ENCODE results near the gene CCDC51. TPM values are rescaled to one million over a fixed set of nuclear protein-coding genes. Genes with fewer than 3 reads are reported as not detected.

Gene CCDC51
- total and polyA plus RNA-seq, 2 of the 13 experiments (the other 11 are each of a cell fraction or from before 2014, with no cell fraction given), result 18.1 to 29.4 TPM

DNA sequence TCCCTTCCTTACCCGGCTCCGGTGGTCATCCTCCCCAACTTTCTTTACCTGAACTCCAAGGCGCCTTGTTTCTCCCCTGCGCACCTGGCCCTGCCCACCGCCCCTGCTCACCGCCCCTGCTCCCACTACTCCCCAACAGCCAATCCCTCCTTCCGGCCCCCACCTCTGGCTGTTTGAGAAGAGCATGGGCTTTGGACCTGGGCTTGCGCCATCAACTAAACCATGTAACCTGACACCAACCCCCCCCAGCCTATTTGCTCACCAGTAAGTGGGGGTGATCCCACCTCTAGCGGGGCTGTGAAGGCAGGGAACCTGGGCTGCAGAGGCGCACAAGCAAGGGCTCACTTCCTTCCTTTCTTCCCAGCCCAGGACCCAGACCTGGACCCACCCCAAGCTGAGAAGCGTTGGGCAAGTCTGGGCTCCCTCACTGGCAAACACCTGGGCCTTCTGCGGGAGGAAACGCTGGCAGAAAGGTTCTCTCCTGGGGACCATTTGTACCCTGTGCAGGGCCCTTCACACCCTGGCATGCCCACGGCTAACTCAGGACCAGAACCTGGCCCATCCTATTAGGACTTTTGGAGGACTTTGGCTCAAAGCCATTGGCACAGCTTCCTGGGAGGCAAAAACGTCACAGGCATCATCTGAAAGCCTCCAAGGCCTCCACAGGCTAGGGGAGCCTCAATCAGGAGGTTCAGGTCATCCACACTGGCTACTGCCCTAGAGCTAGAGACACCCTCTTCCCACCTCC lies 9.8 kb downstream of the CCDC51 start, which contains the start of gene PLXNB1 (continued):
- peak; percentile 65; the same call in 1 of the 2 replicates for TF ChIP-seq RCOR2 (CRISPR knock-in tag; IDR thresholded peaks at IDR 0.05)
- TF ChIP-seq, protein P1, sequence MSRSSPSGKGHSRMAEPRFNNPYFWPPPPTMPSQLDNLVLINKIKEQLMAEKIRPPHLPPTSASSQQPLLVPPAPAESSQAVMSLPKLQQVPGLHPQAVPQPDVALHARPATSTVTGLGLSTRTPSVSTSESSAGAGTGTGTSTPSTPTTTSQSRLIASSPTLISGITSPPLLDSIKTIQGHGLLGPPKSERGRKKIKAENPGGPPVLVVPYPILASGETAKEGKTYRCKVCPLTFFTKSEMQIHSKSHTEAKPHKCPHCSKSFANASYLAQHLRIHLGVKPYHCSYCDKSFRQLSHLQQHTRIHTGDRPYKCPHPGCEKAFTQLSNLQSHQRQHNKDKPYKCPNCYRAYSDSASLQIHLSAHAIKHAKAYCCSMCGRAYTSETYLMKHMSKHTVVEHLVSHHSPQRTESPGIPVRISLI (CRISPR knock-in tag; IDR thresholded peaks at IDR 0.05; ENCODE audit: borderline replicate concordance), result peak; percentile 57; the same call in 1 of the 2 replicates
- TF ChIP-seq, protein P2, sequence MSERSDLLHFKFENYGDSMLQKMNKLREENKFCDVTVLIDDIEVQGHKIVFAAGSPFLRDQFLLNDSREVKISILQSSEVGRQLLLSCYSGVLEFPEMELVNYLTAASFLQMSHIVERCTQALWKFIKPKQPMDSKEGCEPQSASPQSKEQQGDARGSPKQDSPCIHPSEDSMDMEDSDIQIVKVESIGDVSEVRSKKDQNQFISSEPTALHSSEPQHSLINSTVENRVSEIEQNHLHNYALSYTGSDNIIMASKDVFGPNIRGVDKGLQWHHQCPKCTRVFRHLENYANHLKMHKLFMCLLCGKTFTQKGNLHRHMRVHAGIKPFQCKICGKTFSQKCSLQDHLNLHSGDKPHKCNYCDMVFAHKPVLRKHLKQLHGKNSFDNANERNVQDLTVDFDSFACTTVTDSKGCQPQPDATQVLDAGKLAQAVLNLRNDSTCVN (CRISPR knock-in tag; IDR thresholded peaks at IDR 0.05; ENCODE audit: borderline replicate concordance), result 0 out of 2 replicates have a peak, but pooled peaks have one; percentile 12
- peak; percentile 98 for TF ChIP-seq ZSCAN25 (CRISPR knock-in tag; IDR thresholded peaks at IDR 0.05)
- no peak; the same call in 1 of the 2 replicates for TF ChIP-seq SMAD1 (CRISPR knock-in tag; IDR thresholded peaks at IDR 0.05; ENCODE audit: borderline replicate concordance, low read depth)
- 0 out of 2 replicates have a peak, but pooled peaks have one; percentile 47 for TF ChIP-seq ZNF44 (CRISPR knock-in tag; IDR thresholded peaks at IDR 0.05)
- TF ChIP-seq SATB2 (CRISPR knock-in tag; IDR thresholded peaks at IDR 0.05), result no peak
- peak; percentile 79; the same call in 1 of the 2 replicates for TF ChIP-seq ZMAT3 (CRISPR knock-in tag; conservative IDR thresholded peaks at IDR 0.05)
- TF ChIP-seq ZNF251 (CRISPR knock-in tag; IDR thresholded peaks at IDR 0.05), result no peak
- TF ChIP-seq ZZZ3 (CRISPR knock-in tag; IDR thresholded peaks at IDR 0.05; ENCODE audit: borderline replicate concordance), result no peak; the same call in 1 of the 2 replicates
- TF ChIP-seq ELF1 (CRISPR knock-in tag; IDR thresholded peaks at IDR 0.05), result peak; percentile 83
- no peak for TF ChIP-seq HNRNPUL1 (IDR thresholded peaks at IDR 0.05; ENCODE audit: low read depth, low read length)
- no peak for TF ChIP-seq RARG (CRISPR knock-in tag; IDR thresholded peaks at IDR 0.05; ENCODE audit: low read depth)
- peak; percentile 85 for TF ChIP-seq ERF (CRISPR knock-in tag; IDR thresholded peaks at IDR 0.05)
- no peak for TF ChIP-seq EHMT2 (IDR thresholded peaks at IDR 0.05; ENCODE audit: borderline replicate concordance, low read depth, low read length)
- TF ChIP-seq ETV5 (CRISPR knock-in tag; IDR thresholded peaks at IDR 0.05; ENCODE audit: borderline replicate concordance), result peak; percentile 99
- peak; percentile 52; the same call in 1 of the 2 replicates for TF ChIP-seq ZSCAN9 (CRISPR knock-in tag; IDR thresholded peaks at IDR 0.05; ENCODE audit: borderline replicate concordance)
- peak; percentile 84 for TF ChIP-seq HNRNPL (IDR thresholded peaks at IDR 0.05; ENCODE audit: low read depth, low read length)
- TF ChIP-seq RBAK (CRISPR knock-in tag; IDR thresholded peaks at IDR 0.05), result no peak; the same call in 1 of the 2 replicates
- TF ChIP-seq, protein P3, sequence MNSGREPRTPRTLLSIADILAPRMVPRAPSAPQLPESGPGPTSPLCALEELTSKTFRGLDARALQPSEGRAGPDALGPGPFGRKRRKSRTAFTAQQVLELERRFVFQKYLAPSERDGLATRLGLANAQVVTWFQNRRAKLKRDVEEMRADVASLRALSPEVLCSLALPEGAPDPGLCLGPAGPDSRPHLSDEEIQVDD (CRISPR knock-in tag; IDR thresholded peaks at IDR 0.05; ENCODE audit: borderline replicate concordance), result no peak
- no peak for TF ChIP-seq SCMH1 (CRISPR knock-in tag; IDR thresholded peaks at IDR 0.05; ENCODE audit: borderline replicate concordance)
- no peak for TF ChIP-seq ZNF124 (CRISPR knock-in tag; IDR thresholded peaks at IDR 0.05)
- TF ChIP-seq, protein P4, sequence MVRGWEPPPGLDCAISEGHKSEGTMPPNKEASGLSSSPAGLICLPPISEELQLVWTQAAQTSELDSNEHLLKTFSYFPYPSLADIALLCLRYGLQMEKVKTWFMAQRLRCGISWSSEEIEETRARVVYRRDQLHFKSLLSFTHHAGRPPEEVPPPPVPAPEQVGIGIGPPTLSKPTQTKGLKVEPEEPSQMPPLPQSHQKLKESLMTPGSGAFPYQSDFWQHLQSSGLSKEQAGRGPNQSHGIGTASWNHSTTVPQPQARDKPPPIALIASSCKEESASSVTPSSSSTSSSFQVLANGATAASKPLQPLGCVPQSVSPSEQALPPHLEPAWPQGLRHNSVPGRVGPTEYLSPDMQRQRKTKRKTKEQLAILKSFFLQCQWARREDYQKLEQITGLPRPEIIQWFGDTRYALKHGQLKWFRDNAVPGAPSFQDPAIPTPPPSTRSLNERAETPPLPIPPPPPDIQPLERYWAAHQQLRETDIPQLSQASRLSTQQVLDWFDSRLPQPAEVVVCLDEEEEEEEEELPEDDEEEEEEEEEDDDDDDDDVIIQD (CRISPR knock-in tag; IDR thresholded peaks at IDR 0.05; ENCODE audit: low read depth), result peak; percentile 74; the same call in 1 of the 2 replicates
- no peak; the same call in 1 of the 2 replicates for TF ChIP-seq ZNF225 (CRISPR knock-in tag; IDR thresholded peaks at IDR 0.05)
- no peak for TF ChIP-seq U2AF1 (optimal IDR thresholded peaks at IDR 0.05; ENCODE audit: low read depth, low read length)
- peak; percentile 38; the same call in 1 of the 2 replicates for TF ChIP-seq GATA4 (IDR thresholded peaks at IDR 0.05; ENCODE audit: borderline replicate concordance, low read depth)

Measured in HepG2 (cell line).